Measurements from ENCODE around the gene PSD4. TPM values are rescaled to one million over a fixed set of nuclear protein-coding genes. Genes with fewer than 3 reads are reported as not detected.

The PSD4 gene
- total RNA-seq, 1 experiment from 2014 or later = 0.60 TPM

DNA sequence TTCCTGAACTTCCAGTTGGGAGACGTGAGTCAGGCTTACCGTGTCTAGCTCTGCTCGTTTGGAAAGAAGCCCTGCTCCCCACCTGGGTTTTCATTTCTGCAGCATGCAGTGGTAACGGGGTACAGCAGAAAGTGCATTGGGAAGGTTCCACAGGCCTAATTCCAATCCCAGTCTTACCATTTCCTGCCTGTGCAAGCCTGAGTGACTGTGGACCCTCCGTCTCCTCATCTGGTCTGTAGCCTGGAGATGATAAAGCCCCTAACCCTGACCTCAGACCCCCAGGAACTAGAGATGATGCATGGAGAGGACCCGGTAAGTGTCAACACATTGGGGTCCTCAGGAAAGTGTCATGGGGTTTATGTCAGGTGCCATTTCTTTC lies 5.8 kb upstream of the PSD4 start:
- no peaks in the 10 kb centered on the region for H3K9me3 ChIP-seq (ENCODE audit: low read depth, low read length, poor library complexity, severe bottlenecking)
- no peaks in the 10 kb centered on the region for H3K27me3 ChIP-seq (replicated peaks; ENCODE audit: insufficient read depth, low read depth, low read length, poor library complexity)
- DNase-seq (ENCODE audit: low spot score) = no peak
- no TSS peak for BruUV-seq (replicated peaks)
- H3K27ac ChIP-seq (ENCODE audit: low read depth, low read length, poor library complexity, severe bottlenecking) = no peak overlapping the region
- TF ChIP-seq EZH2 (IDR thresholded peaks at IDR 0.05; ENCODE audit: borderline replicate concordance, low read depth, low read length, poor library complexity, severe bottlenecking) = no peak
- TF ChIP-seq, protein P1, sequence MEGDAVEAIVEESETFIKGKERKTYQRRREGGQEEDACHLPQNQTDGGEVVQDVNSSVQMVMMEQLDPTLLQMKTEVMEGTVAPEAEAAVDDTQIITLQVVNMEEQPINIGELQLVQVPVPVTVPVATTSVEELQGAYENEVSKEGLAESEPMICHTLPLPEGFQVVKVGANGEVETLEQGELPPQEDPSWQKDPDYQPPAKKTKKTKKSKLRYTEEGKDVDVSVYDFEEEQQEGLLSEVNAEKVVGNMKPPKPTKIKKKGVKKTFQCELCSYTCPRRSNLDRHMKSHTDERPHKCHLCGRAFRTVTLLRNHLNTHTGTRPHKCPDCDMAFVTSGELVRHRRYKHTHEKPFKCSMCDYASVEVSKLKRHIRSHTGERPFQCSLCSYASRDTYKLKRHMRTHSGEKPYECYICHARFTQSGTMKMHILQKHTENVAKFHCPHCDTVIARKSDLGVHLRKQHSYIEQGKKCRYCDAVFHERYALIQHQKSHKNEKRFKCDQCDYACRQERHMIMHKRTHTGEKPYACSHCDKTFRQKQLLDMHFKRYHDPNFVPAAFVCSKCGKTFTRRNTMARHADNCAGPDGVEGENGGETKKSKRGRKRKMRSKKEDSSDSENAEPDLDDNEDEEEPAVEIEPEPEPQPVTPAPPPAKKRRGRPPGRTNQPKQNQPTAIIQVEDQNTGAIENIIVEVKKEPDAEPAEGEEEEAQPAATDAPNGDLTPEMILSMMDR (conservative IDR thresholded peaks at IDR 0.05; ENCODE audit: low read depth, low read length) = no peak
- intact Hi-C loops (cut with micrococcal nuclease; ENCODE audit: unreplicated experiment) = no loop called here
- CTCF ChIA-PET = interaction anchor here (0.7 kb wide), 1 partner anchor 31 kb away, joined by 3 read pairs; no protein-coding TSS in a partner anchor
- POLR2A ChIA-PET (ENCODE audit: low non-redundant PET) = no interaction called here
- H3K4me3 ChIP-seq (ENCODE audit: low read depth, low read length, poor library complexity, severe bottlenecking) = no peak overlapping the region
- H3K4me1 ChIP-seq (ENCODE audit: insufficient read depth, low read length, poor library complexity, severe bottlenecking) = no peaks in the 10 kb centered on the region
- no peaks in the 10 kb centered on the region for H3K36me3 ChIP-seq (ENCODE audit: insufficient read depth, low read length, poor library complexity, severe bottlenecking)

DNA sequence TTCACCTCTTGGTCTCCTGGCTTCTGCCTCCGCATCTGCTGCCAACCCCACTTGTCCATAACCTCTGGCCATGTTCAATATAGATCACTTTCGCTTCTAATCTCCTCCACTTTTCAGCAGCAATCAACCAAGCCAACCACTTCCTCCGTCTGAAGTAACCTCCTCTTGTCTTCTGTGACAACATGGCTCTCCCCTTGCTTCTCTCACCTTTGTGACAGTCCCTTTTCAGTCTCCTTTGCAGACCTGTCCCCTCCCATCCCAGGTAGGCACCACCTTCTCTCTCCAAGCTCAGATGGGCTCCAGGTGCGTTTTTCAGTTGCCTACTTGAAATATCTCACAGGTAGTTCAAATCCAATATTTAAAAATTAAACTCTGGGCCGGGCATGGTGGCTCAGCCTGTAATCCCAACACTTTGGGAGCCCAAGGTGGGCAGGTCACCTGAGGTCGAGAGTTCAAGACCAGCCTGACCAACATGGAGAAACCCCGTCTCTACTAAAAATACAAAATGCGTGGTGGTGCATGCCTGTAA lies 4.7 kb upstream of the PSD4 start:
- H3K4me3 ChIP-seq (ENCODE audit: low read depth, low read length, poor library complexity, severe bottlenecking) = no peak overlapping the region
- no peak for TF ChIP-seq EZH2 (IDR thresholded peaks at IDR 0.05; ENCODE audit: borderline replicate concordance, low read depth, low read length, poor library complexity, severe bottlenecking)
- TF ChIP-seq, protein P1 (conservative IDR thresholded peaks at IDR 0.05; ENCODE audit: low read depth, low read length) = no peak
- H3K4me1 ChIP-seq (ENCODE audit: insufficient read depth, low read length, poor library complexity, severe bottlenecking) = no peaks in the 10 kb centered on the region
- no peak for DNase-seq (ENCODE audit: low spot score)
- POLR2A ChIA-PET (ENCODE audit: low non-redundant PET) = no interaction called here
- CTCF ChIA-PET = no interaction called here
- H3K27me3 ChIP-seq (replicated peaks; ENCODE audit: insufficient read depth, low read depth, low read length, poor library complexity) = no peaks in the 10 kb centered on the region
- intact Hi-C loops (cut with micrococcal nuclease; ENCODE audit: unreplicated experiment) = no loop called here
- no peaks in the 10 kb centered on the region for H3K9me3 ChIP-seq (ENCODE audit: low read depth, low read length, poor library complexity, severe bottlenecking)
- no peaks in the 10 kb centered on the region for H3K36me3 ChIP-seq (ENCODE audit: insufficient read depth, low read length, poor library complexity, severe bottlenecking)
- no TSS peak for BruUV-seq (replicated peaks)
- no peak overlapping the region for H3K27ac ChIP-seq (ENCODE audit: low read depth, low read length, poor library complexity, severe bottlenecking)

- no peaks in the 10 kb centered on the region for H3K4me1 ChIP-seq (ENCODE audit: insufficient read depth, low read length, poor library complexity, severe bottlenecking)
- no peak overlapping the region for H3K27ac ChIP-seq (ENCODE audit: low read depth, low read length, poor library complexity, severe bottlenecking)
- H3K36me3 ChIP-seq (ENCODE audit: insufficient read depth, low read length, poor library complexity, severe bottlenecking) = no peaks in the 10 kb centered on the region
- ChIA-PET CTCF (no interaction called here), POLR2A (ENCODE audit: low non-redundant PET) (no interaction called here)
- BruUV-seq (replicated peaks) = no TSS peak
- TF ChIP-seq, protein P1 (conservative IDR thresholded peaks at IDR 0.05; ENCODE audit: low read depth, low read length) = no peak
- TF ChIP-seq EZH2 (IDR thresholded peaks at IDR 0.05; ENCODE audit: borderline replicate concordance, low read depth, low read length, poor library complexity, severe bottlenecking) = no peak
- H3K27me3 ChIP-seq (replicated peaks; ENCODE audit: insufficient read depth, low read depth, low read length, poor library complexity) = no peaks in the 10 kb centered on the region
- no peak for DNase-seq (ENCODE audit: low spot score)
- no peak overlapping the region for H3K4me3 ChIP-seq (ENCODE audit: low read depth, low read length, poor library complexity, severe bottlenecking)
- intact Hi-C loops (cut with micrococcal nuclease; ENCODE audit: unreplicated experiment) = no loop called here
- H3K9me3 ChIP-seq (ENCODE audit: low read depth, low read length, poor library complexity, severe bottlenecking) = no peaks in the 10 kb centered on the region
These were observed 4.2 kb upstream of the PSD4 start for GRCh38 chr2:113169586-113169985.
